Activated T-helper 17 cell treated with anti-CD3 and anti-CD28 coated beads, Interleukin-2, amount 50 U/mL, for 72 hours (primary cell): ENCODE measurements around the gene ATP5F1A. TPM values are rescaled to one million over a fixed set of nuclear protein-coding genes. Genes with fewer than 3 reads are reported as not detected.
"Not testable (repeated sequence)": the region's sequence is repeated elsewhere in the genome, so short reads cannot be mapped to it uniquely, and the experiment has no call there.

Experiments
- ATAC-seq: fragments of 150-1000 bp; cut with Tn5 transposase; replicated peaks from 2 replicates; pipeline ENCODE4 v1.10.0; 2021; ENCODE audit warnings: mild to moderate bottlenecking, moderate library complexity
- H3K27ac Mint-ChIP-seq: one replicate; pipeline ENCODE4 v1.8.0; 2022; ENCODE audit warnings: mixed read lengths
- H3K27me3 Mint-ChIP-seq: one replicate; pipeline ENCODE4 v1.8.0; 2022; ENCODE audit warnings: mixed read lengths
- H3K36me3 Mint-ChIP-seq: one replicate; pipeline ENCODE4 v1.8.0; 2022; ENCODE audit warnings: low read depth, mild to moderate bottlenecking, mixed read lengths
- H3K4me1 Mint-ChIP-seq: one replicate; pipeline ENCODE4 v1.8.0; 2022; ENCODE audit warnings: mixed read lengths
- H3K4me3 Mint-ChIP-seq: one replicate; pipeline ENCODE4 v1.8.0; 2022; ENCODE audit warnings: mild to moderate bottlenecking, mixed read lengths
- H3K9me3 Mint-ChIP-seq: one replicate; pipeline ENCODE4 v1.8.0; 2022; ENCODE audit warnings: mixed read lengths
- total RNA-seq, 2 donors: library from RNA; stranded (reverse); gene quantifications; one replicate each; pipeline ENCODE4 v1.2.3, GENCODE V29; 2022

ATP5F1A gene
- 100 to 1,000 TPM; 278 to 511 TPM for total RNA-seq

DNA sequence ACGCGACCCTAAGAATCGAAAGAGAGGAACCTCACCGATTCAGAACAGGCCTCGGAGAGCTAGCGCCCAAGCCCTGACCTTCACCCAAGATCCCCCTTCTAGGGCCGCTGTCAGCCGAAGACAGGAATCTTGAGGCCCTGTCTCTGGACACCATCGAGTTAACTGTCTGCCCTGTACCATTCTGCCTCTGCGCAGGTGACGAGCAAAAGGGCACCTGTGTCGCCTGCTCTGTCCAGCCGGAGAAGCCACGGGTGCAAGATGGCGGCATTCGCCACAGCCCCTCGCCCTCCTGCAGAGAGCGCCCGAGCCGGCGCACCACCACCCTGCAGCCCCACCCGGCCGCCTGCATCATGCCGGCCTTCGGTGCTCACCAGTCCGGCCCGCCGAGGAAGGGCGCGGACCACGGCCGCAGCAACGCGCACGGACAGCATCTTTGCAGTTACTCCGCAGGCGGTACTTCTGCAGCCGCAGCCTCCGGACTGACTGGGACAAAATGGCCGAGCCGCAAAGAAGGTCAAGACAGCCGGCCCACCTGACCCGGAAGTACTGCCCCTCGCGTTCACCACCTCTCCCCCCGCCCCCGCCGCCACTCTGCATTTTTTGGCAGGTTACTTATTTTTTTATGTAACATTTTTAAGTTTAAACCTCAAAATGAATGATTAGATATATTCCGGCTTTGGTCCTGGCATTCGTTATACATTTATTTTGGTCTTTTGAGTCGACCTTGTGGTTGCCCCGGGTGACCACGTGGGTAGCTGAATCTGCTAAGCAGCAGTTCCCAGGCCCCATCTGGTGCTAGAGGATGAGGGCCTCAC is at the start of gene ATP5F1A:
Gene ATP5F1A, minus strand, starts transcription at position 496 of the 815 bp plus-strand sequence. Its CDS starts 65 bp downstream, at position 431.
- Mint-ChIP-seq H3K4me3 (peak within 1 kb of the TSS; percentile 97), H3K27ac (peak within 1 kb of the TSS; percentile 96), H3K36me3 (peaks cover 45% of the 10 kb centered on the region), H3K4me1 (peaks cover 8% of the 10 kb centered on the region), H3K27me3 (no peaks in the 10 kb centered on the region), H3K9me3 (no peaks in the 10 kb centered on the region)
- peak; percentile 94 for ATAC-seq

DNA sequence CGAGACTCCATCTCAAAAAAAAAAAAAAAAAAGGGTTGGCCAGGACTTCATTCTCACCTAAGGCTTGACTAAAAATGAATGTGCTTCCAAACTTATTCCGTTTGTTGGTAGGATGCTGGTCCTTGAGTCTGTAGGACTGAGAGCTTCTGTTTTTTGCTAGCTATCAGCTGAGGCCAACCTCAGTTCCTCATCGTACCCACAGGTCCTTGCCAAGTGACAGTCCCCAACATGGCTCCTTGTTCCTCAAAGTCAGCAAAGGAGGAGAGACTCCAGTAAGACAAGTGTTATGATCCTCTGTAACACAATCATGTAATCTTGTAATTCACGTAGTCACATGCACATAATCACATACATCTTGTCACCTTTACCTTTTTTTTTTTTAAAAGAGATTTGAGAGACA is 43.1 kb upstream of the ATP5F1A start:
- Mint-ChIP-seq H3K4me1 (no peaks in the 10 kb centered on the region), H3K27ac (no peak overlapping the region), H3K9me3 (no peaks in the 10 kb centered on the region), H3K27me3 (no peaks in the 10 kb centered on the region), H3K4me3 (no peak overlapping the region), H3K36me3 (no peaks in the 10 kb centered on the region)
- ATAC-seq: no peak

DNA sequence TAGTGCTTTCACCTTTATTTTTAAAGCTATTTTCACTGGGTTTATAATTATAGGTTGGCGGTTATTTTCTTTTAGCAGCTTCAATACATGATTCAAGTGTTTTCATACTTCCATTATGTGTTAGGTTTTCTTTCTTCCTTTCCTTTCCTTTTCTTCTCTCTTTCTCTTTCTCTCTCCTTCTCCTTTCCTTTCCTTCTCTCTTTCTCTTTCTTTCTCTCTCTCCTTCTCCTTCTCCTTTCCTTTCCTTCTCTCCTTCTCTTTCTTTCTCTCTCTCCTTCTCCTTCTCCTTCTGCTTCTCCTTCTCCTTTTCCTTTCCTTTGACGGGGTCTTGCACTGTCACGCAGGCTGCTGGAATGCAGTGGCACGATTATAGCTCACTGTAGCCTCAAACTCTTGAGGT is 42.1 kb upstream of the ATP5F1A start:
- Mint-ChIP-seq H3K27ac (no peak overlapping the region), H3K4me3 (no peak overlapping the region), H3K27me3 (no peaks in the 10 kb centered on the region), H3K36me3 (no peaks in the 10 kb centered on the region), H3K4me1 (no peaks in the 10 kb centered on the region), H3K9me3 (no peaks in the 10 kb centered on the region)
- no peak for ATAC-seq

DNA sequence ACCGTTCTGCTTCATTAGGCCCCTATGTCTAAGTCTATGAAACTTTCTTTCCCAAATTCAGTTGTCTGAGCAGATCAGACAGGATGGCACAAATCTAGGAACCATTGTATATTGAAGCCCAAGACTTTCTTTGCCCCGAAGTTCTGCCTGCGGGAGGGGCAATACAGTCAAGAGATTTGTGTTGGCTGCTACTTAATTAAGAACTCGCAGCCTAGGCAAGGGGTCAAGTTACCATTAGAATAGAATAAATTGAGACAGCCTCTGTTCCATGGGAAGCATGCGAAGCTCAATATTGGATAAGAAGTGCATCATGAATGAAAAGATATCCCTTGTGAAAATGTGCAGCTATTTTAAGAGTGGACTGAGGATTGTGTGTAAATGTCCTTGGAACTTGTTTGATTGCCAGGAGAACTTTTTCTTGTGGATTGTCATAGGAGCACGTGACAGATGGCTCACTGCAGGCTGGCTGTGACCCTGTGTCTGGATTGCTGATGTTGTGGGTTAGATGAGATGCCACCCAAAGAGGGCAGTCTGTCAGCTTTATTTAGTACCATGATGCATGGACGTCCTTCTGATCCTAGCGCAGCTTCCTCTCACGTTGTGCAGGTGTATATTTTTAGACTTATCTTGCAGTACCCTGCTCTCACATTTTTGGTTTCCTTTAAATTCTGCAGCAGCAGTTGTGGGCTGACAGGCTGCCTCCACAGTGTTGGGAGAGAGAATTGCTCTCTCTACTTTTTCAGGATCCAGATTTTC is 37.0 kb upstream of the ATP5F1A start:
- no peaks in the 10 kb centered on the region for H3K4me1 Mint-ChIP-seq
- H3K27ac Mint-ChIP-seq: peak overlapping the region; percentile 61
- no peak for ATAC-seq
- peaks cover under 1% of the 10 kb centered on the region for H3K36me3 Mint-ChIP-seq
- H3K27me3 Mint-ChIP-seq: no peaks in the 10 kb centered on the region
- no peak overlapping the region for H3K4me3 Mint-ChIP-seq
- no peaks in the 10 kb centered on the region for H3K9me3 Mint-ChIP-seq

DNA sequence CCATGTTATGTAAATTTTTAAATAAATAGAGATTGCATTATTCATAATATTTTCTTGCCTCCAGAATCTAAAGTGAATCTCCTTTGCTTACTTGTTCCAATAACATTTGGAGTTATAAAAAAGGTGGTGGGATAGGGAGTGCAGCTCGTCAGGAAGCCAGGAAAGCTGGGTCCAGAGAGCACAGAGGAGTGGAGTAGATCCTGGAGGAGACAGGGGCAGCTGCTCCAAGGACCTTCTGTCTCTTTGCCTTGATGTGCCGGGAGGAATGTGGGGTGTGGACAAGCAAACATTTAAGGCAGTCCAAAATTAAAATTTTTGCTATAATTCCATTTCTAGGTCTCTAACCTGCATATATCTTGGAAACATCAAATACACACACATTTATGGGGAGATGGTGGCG is 35.4 kb upstream of the ATP5F1A start:
- Mint-ChIP-seq H3K27me3 (no peaks in the 10 kb centered on the region), H3K4me3 (no peak overlapping the region), H3K9me3 (no peaks in the 10 kb centered on the region), H3K27ac (no peak overlapping the region), H3K4me1 (no peaks in the 10 kb centered on the region), H3K36me3 (peaks cover 16% of the 10 kb centered on the region)
- ATAC-seq: no peak

DNA sequence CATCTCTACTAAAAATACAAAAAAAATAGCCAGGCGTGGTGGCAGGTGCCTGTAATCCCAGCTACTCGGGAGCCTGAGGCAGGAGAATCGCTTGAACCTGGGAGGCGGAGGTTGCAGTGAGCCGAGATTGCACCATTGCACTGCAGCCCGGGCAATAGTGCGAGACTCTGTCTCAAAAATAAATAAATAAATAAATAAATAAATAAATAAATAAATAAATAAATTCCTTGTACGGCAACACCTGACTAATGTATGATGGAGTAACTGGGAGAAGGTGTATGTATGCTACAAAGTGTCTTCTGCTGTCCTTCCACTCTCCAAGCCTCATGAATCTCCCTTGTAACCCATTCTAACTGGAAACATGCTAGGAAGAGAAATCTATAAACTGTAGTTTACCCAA is 32.5 kb upstream of the ATP5F1A start:
- not testable (repeated sequence) for H3K27ac Mint-ChIP-seq, H3K4me3 Mint-ChIP-seq, H3K4me1 Mint-ChIP-seq, H3K9me3 Mint-ChIP-seq, H3K27me3 Mint-ChIP-seq, ATAC-seq
- H3K36me3 Mint-ChIP-seq: peaks cover 43% of the 10 kb centered on the region

DNA sequence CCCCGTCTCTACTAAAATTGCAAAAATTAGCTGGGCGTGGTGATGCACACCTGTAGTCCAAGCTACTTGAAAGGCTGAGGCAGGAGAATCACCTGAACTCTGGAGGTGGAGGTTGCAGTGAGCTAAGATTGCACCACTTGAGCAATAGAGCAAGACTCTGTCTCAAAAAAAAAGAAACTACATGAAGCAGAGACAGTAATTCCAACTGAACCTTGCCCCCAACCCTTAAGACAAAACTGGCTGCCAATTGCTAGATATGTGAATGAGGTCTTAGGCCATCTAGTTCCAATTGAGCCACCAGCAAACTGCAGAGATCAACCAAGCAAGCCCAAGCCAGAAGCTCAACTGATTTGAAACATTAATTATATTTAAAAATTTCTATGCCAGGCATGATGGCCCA is 32.0 kb upstream of the ATP5F1A start:
- no peaks in the 10 kb centered on the region for H3K27me3 Mint-ChIP-seq
- no peak overlapping the region for H3K27ac Mint-ChIP-seq
- no peak overlapping the region for H3K4me3 Mint-ChIP-seq
- peaks cover 48% of the 10 kb centered on the region for H3K36me3 Mint-ChIP-seq
- no peaks in the 10 kb centered on the region for H3K9me3 Mint-ChIP-seq
- ATAC-seq: no peak
- no peaks in the 10 kb centered on the region for H3K4me1 Mint-ChIP-seq

DNA sequence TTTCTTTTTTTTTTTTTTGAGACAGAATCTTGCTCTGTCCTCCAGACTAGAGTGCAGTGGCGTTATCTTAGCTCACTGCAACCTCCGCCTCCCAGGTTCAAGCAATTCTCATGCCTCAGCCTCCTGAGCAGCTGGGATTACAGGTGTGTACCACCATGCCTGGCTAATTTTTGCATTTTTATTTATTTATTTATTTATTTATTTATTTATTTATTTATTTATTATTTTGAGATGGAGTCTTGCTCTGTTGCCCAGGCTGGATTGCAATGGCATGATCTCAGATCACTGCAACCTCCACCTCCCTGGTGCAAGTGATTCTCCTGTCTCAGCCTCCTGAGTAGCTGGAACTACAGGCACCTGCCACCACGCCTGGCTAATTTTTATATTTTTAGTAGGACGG is 28.5 kb upstream of the ATP5F1A start:
- not testable (repeated sequence) for ATAC-seq, H3K4me1 Mint-ChIP-seq, H3K9me3 Mint-ChIP-seq, H3K27ac Mint-ChIP-seq, H3K4me3 Mint-ChIP-seq, H3K27me3 Mint-ChIP-seq
- peaks cover 80% of the 10 kb centered on the region for H3K36me3 Mint-ChIP-seq

DNA sequence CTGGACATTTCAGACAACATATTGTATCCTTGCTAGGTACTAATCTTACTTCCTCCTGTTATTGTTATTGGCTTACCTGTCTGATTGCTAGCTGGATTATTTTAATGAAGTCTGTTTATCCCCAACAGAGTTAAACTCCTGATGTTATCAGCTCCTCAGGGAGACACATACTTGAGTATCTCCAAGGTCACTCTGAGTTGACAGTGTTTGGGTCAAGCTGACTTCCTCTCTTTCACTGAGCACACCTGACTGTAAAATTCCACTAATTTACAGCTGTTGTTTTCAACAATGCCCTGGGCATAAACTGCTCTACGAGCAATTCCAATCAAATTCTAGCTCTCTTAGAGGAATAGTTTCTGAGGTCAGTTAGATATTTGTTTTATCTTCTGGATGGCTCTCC is 15.7 kb upstream of the ATP5F1A start:
- no peaks in the 10 kb centered on the region for H3K9me3 Mint-ChIP-seq
- H3K27me3 Mint-ChIP-seq: no peaks in the 10 kb centered on the region
- H3K36me3 Mint-ChIP-seq: peaks cover 63% of the 10 kb centered on the region
- no peak for ATAC-seq
- H3K27ac Mint-ChIP-seq: no peak overlapping the region
- H3K4me3 Mint-ChIP-seq: no peak overlapping the region
- peaks cover 5% of the 10 kb centered on the region for H3K4me1 Mint-ChIP-seq

DNA sequence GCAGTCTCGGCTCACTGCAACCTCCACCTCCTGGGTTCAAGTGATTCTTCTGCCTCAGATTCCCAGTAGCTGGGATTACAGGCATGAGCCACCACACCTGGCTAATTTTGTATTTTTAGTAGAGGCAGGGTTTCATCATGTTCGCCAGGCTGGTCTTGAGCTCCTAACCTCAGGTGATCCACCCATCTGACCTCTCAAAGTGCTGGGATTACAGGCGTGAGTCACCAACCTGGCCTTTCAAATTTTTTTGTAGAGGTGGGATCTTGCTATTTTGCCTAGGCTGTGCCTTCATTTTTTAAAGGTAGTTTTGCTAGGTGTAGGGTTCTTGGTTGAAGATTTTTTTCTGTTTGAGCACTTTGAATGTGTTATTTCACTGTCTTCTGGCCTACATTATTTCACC is 12.3 kb upstream of the ATP5F1A start:
- no peaks in the 10 kb centered on the region for H3K9me3 Mint-ChIP-seq
- no peak overlapping the region for H3K27ac Mint-ChIP-seq
- no peak overlapping the region for H3K4me3 Mint-ChIP-seq
- no peak for ATAC-seq
- H3K4me1 Mint-ChIP-seq: peaks cover 5% of the 10 kb centered on the region
- H3K36me3 Mint-ChIP-seq: peaks cover 77% of the 10 kb centered on the region
- no peaks in the 10 kb centered on the region for H3K27me3 Mint-ChIP-seq

DNA sequence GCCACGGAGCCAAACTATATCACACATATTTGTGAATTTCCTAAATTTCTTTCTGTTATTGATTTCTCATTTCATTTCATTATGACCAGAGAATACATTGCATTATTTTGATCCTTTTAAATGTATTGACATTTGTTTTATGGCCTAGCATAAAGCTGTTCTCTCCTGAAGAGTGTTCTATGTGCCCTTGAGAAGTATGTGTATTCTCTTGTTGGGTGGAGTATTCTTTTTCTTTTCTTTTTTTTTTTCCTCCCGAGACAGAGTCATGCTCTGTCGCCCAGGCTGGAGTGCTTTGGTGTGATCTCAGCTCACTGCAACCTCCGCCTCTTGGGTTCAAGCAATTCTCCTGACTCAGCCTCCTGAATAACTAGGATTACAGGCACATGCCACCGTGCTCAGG is 11.3 kb upstream of the ATP5F1A start:
- peaks cover 5% of the 10 kb centered on the region for H3K4me1 Mint-ChIP-seq
- no peak overlapping the region for H3K4me3 Mint-ChIP-seq

DNA sequence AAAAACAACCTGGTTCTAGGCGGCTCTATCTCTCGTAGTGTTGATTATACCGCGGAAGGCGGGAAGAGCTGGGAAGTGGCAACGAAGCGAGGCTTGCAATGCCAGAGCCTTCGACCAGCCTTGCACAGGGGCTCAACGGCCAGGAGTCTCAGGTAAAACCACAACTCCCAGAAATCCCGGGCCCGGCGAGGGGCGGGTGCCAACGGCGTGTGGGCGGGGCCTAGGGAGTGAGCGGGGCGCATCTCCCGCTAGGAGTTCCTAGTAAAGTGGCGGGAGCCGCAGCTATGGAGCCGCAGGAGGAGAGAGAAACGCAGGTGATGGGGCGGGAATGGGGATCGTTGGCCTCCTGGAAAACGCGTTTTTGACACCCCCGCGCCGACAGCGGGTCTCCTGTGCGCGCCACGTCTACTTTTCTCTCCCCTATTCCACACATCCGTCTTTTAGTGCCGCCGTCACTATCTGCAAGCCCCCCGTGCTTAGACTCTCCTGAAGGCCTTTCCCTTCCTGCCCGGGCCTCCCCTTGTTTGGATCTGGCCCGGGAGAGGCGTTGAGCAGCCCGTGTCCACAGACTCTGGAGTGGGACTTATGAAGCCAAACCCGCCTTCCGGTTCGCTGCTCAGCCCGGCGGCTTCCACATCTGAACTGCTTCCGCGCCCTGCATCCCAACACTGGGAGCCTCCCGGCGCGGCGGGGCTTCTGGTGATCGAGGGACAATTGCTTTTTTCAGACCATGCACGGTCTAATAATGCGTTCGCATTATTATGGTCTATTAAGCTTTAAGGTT is 6.2 kb upstream of the ATP5F1A start, which contains the start of gene HAUS1:
Gene HAUS1, plus strand, starts transcription at position 258 of the 784 bp plus-strand sequence. Its CDS starts 27 bp downstream, at position 285.
- Mint-ChIP-seq H3K4me1 (no peaks in the 10 kb centered on the region), H3K9me3 (no peaks in the 10 kb centered on the region), H3K27ac (peak within 1 kb of the TSS; percentile 93), H3K27me3 (no peaks in the 10 kb centered on the region), H3K4me3 (peak within 1 kb of the TSS; percentile 93), H3K36me3 (peaks cover 30% of the 10 kb centered on the region)
- ATAC-seq: peak; percentile 91

More for the DNA sequence above, 11.3 kb upstream of the ATP5F1A start:
- Mint-ChIP-seq H3K36me3 (peaks cover 69% of the 10 kb centered on the region), H3K9me3 (no peaks in the 10 kb centered on the region), H3K27ac (no peak overlapping the region), H3K27me3 (no peaks in the 10 kb centered on the region)
- ATAC-seq: no peak

DNA sequence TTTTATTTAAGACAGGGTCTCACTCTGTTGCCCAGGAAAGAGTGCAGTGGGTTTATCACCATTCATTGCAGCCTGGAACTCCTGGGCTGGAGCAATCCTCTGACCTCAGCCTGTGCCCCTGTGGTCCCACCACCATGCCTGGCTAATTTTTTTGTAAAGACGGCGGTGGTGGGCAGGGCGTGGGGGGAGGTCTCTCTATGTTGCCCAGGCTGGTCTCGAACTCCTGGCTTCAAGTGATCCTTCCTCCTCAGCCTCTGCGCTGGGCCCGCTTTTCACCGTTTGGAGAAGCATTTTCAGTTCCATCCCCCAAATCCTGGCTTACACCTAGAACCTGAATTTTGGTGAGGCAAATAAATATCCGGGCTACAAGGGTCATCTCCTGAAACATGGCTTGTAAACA is 1.4 kb upstream of the ATP5F1A start:
- Mint-ChIP-seq H3K4me1 (peaks cover 8% of the 10 kb centered on the region), H3K9me3 (no peaks in the 10 kb centered on the region), H3K36me3 (peaks cover 30% of the 10 kb centered on the region), H3K27me3 (no peaks in the 10 kb centered on the region), H3K4me3 (peak overlapping the region; percentile 97), H3K27ac (no peak overlapping the region)
- no peak for ATAC-seq

DNA sequence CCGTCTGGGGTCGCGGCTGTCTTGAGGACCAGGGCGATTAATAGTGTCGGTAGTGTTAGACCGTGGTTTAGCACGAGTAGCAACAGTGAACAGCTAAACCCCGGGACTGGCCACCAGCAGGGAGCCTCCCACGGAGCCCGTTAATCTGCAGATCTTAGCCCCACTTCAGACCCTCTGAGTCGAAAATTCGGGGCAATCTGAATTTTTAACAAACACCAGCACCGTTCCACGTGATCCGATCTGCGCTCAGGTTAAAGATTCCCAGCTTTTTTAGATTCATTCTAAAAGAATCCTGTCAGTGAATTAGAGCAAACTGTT is 479 bp upstream of the ATP5F1A start:
- H3K4me1 Mint-ChIP-seq: peaks cover 8% of the 10 kb centered on the region
- no peak for ATAC-seq
- no peaks in the 10 kb centered on the region for H3K27me3 Mint-ChIP-seq

More for the DNA sequence above, 479 bp upstream of the ATP5F1A start:
- Mint-ChIP-seq H3K9me3 (no peaks in the 10 kb centered on the region), H3K27ac (peak overlapping the region; percentile 96), H3K36me3 (peaks cover 39% of the 10 kb centered on the region), H3K4me3 (peak overlapping the region; percentile 97)
